Mucosa of rectum (tissue), 2 donors: ENCODE measurements around the gene IL1R2.

Source experiments
- H3K27ac ChIP-seq, 2 donors: one replicate each; pipeline ENCODE4 v1.7.0; 2013; ENCODE audit warnings: inconsistent platforms in 2 of 2, low read depth in 2 of 2, low read length in 2 of 2
- H3K27me3 ChIP-seq, 2 donors: one replicate each; pipeline ENCODE4 v1.7.0; 2013; ENCODE audit warnings: low read length in 2 of 2; ENCODE audit not compliant: control insufficient read depth in 2 of 2, insufficient read depth in 2 of 2
- H3K36me3 ChIP-seq, 2 donors: one replicate each; pipeline ENCODE4 v1.7.0; 2013; ENCODE audit warnings: low read length in 2 of 2; ENCODE audit not compliant: control insufficient read depth in 2 of 2, insufficient read depth in 2 of 2
- H3K4me1 ChIP-seq, 2 donors: one replicate each; pipeline ENCODE4 v1.7.0; 2013; ENCODE audit warnings: low read length in 2 of 2, mild to moderate bottlenecking in 1 of 2; ENCODE audit not compliant: control insufficient read depth in 2 of 2, insufficient read depth in 2 of 2
- H3K4me3 ChIP-seq, 2 donors: one replicate each; pipeline ENCODE4 v1.7.0; 2013; ENCODE audit warnings: low read length in 2 of 2
- H3K9ac ChIP-seq, 2 donors: one replicate each; pipeline ENCODE4 v1.7.0; 2013; ENCODE audit warnings: low read length in 2 of 2, low read depth in 1 of 2, mild to moderate bottlenecking in 1 of 2
- H3K9me3 ChIP-seq, 2 donors: one replicate each; pipeline ENCODE4 v1.7.0; 2013; ENCODE audit warnings: low read length in 2 of 2; ENCODE audit not compliant: control insufficient read depth in 2 of 2
- donor health status: healthy.
- donor health status: Normal muscosa, but diverticular disease.

The IL1R2 gene

DNA sequence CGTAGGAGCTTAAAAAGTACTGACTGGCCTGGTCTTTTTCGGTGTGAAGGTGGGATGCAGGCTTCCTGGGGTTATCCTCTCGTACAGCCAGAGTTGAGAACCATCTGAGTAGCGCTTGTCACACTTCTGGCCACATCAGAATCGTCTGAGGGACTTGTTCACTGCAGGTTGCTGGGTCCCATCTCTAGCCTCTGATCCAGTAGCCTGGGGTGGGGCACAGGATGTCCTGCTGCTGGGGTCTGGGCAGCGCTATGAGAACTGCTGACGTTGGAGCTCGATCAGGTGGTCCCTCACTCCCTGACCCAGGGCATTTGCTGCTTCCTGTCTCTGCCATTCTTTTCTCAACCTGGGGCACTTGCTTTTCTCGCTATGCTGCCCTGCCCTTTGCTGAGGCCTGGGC is 7.1 kb upstream of the IL1R2 start:
- Histone ChIP-seq H3K4me3 (no peak overlapping the region), H3K36me3 (no peaks in the 10 kb centered on the region), H3K4me1 (peaks cover 30 to 39% of the 10 kb centered on the region in 2 donors), H3K9ac (no peak overlapping the region), H3K27ac (peak overlapping the region; percentile 80 to 81), H3K27me3 (no peaks in the 10 kb centered on the region), H3K9me3 (no peaks in the 10 kb centered on the region)

GRCh38 chr2:101985101-101985792 is 6.5 kb upstream of the IL1R2 start:
- H3K9ac ChIP-seq, result peak overlapping the region in 1 of 2 donors; percentile 21
- no peaks in the 10 kb centered on the region for H3K9me3 ChIP-seq
- peak overlapping the region; percentile 80 to 81 for H3K27ac ChIP-seq
- H3K36me3 ChIP-seq, result no peaks in the 10 kb centered on the region
- H3K4me1 ChIP-seq, result peaks cover 32 to 39% of the 10 kb centered on the region in 2 donors
- no peaks in the 10 kb centered on the region for H3K27me3 ChIP-seq
- H3K4me3 ChIP-seq, result peak overlapping the region in 1 of 2 donors; percentile 19

DNA sequence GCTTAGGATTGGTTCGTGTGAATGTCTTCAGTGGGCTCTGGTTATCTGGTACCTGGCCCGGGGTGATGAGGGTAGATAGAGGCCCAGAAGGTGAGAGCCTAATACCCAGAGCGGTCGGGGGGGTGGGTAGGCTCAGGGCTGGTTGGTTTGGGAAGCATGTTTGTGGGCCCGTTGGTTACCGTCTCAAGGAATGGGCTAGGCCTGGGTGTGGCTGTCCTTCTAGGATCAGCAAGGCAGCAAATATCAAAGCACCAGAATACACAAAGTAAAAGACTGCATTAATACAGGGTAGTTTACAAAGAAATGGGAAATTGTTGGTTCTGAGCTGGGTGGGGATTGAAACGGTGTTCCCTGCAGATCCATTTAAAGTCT is 6.0 kb upstream of the IL1R2 start:
- no peaks in the 10 kb centered on the region for H3K36me3 ChIP-seq
- H3K27me3 ChIP-seq, result no peaks in the 10 kb centered on the region
- peaks cover 32 to 39% of the 10 kb centered on the region in 2 donors for H3K4me1 ChIP-seq
- peak overlapping the region; percentile 21 to 34 for H3K9ac ChIP-seq
- H3K9me3 ChIP-seq, result no peaks in the 10 kb centered on the region
- H3K27ac ChIP-seq, result peak overlapping the region; percentile 80 to 81
- H3K4me3 ChIP-seq, result peak overlapping the region; percentile 19 to 23

DNA sequence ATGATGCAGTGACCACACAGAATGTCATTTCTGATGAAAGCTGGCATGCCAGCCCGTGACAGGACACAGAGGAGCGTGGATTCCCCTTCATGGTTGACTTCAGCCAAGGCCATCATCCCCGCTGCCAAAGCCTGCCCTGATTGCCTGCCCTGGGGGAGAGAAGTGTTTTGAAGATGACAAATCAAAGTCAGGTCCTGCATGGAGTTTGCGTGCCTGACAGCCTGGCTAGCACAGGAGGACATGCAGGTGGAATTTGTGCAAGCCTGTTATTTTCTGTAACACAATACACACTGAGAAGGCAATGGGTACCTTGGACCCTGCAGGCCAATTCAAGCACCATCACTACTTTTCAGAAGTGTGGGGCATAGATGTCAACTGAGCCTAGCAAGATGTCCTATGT is 5.4 kb upstream of the IL1R2 start:
- H3K4me1 ChIP-seq, result peaks cover 32 to 39% of the 10 kb centered on the region in 2 donors
- no peaks in the 10 kb centered on the region for H3K9me3 ChIP-seq
- H3K27me3 ChIP-seq, result no peaks in the 10 kb centered on the region
- H3K4me3 ChIP-seq, result peak overlapping the region in 1 of 2 donors; percentile 23
- H3K27ac ChIP-seq, result peak overlapping the region; percentile 80 to 81
- H3K36me3 ChIP-seq, result no peaks in the 10 kb centered on the region
- H3K9ac ChIP-seq, result peak overlapping the region in 1 of 2 donors; percentile 34

DNA sequence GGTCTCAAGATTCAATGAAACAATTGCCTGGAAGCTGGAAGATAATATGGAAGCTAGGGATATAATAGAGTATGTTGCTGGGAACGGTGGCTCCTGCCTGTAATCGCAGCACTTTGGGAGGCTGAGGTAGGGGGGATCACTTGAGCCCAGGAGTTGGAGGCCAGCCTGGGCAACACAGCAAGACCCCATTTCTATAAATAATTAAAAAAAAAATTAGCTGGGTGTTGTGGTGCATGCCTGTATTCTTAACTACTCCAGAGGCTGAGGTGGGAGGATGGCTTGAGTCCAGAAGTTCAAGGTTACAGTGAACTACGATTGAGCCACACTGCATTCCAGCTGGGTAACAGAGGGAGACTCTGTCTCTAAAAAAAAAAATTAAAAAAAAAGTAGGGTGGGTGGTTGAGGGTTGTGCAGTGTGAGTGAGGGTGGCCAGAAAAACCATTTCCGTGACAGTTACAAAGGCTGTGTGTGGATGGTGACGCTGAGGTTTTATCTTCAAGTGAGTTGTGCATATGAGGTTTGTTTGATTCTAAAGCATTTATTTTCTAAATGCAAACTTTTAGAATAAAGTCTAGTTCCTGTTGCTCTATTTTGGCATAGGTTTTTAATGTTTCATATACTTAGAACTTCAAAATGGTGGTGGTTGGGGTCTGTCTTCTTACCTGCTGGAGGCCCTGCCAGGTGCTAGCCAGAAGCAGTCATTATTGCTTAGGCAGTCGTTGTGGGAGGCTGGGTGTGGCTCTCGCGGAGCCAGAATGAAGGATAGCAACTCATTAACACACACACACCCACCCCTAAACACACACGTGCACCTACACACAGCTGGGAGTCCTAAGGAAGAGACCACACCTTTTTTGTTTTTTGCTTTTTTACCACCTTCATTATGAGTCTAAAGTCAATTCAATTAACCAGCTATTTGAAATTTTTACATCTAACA is 4.7 kb upstream of the IL1R2 start:
- peak overlapping the region; percentile 80 to 81 for H3K27ac ChIP-seq
- H3K4me3 ChIP-seq, result peak overlapping the region in 1 of 2 donors; percentile 62
- H3K4me1 ChIP-seq, result peaks cover 32 to 40% of the 10 kb centered on the region in 2 donors
- no peaks in the 10 kb centered on the region for H3K27me3 ChIP-seq
- peak overlapping the region in 1 of 2 donors; percentile 54 for H3K9ac ChIP-seq
- H3K9me3 ChIP-seq, result no peaks in the 10 kb centered on the region
- no peaks in the 10 kb centered on the region for H3K36me3 ChIP-seq

DNA sequence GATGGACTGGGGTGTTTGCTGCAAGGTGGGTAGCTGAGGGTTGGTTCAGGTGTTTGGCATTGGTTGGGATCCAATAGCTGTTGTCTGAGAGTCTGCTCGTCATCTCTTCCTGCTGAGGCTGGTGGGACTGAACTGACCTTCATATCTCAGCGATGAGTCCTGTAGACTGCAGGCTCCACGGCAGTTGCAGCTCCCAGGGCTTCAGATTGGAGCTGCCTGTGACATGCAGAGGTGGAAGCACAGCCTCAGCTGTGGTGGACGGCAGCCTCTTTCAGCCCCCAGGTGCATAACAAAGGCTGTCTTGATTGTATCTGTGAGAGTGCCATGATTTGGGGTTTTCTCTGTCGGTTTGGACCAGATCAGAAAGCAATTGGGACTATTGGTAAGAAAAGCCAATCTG is 3.9 kb upstream of the IL1R2 start:
- Histone ChIP-seq H3K9me3 (no peaks in the 10 kb centered on the region), H3K9ac (peak overlapping the region; percentile 5 to 54), H3K27me3 (no peaks in the 10 kb centered on the region), H3K27ac (peak overlapping the region; percentile 80 to 81), H3K4me1 (peaks cover 32 to 44% of the 10 kb centered on the region in 2 donors), H3K4me3 (peak overlapping the region in 1 of 2 donors; percentile 62), H3K36me3 (no peaks in the 10 kb centered on the region)

- peak overlapping the region in 1 of 2 donors; percentile 5 for H3K9ac ChIP-seq
- no peaks in the 10 kb centered on the region for H3K9me3 ChIP-seq
- peak overlapping the region; percentile 80 to 81 for H3K27ac ChIP-seq
- peak overlapping the region in 1 of 2 donors; percentile 62 for H3K4me3 ChIP-seq
- no peaks in the 10 kb centered on the region for H3K27me3 ChIP-seq
- no peaks in the 10 kb centered on the region for H3K36me3 ChIP-seq
- H3K4me1 ChIP-seq, result peaks cover 32 to 44% of the 10 kb centered on the region in 2 donors
These were observed 3.2 kb upstream of the IL1R2 start for GRCh38 chr2:101988541-101988940.

DNA sequence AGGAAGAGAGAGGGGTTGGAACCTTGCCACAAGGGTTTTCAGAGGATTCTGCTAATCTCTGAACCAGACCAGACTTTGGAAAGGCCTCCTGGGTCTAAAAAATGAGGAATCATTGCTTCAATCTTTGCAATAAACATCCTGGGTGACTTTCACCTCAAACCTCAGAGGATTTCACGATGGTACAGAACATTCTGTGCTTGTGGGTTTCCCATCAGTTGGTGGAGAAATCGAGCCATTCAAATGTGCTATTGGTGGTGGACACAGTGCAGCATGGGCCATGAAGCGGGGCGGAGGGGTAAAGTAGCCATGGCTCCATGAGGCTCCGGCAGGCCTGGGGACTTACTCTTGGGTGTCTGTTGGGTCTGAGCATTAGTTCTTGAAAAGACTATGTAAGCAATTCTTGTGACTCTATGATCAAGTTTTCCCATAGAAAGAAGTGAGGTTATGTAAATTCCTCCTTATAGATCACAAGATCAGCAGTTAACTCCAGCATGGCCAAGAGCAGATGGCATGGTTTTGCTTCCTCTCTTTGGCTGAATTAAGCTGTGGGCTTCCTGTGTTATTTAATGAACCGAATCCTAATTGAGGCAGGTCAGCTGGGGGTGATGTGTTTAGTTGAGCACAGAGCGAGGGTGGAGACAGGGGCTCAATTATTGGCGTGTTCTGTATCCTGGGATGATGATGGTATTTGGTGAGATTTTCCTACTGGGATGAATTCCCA is 1.9 kb upstream of the IL1R2 start:
- H3K4me1 ChIP-seq, result peaks cover 30 to 45% of the 10 kb centered on the region in 2 donors

DNA sequence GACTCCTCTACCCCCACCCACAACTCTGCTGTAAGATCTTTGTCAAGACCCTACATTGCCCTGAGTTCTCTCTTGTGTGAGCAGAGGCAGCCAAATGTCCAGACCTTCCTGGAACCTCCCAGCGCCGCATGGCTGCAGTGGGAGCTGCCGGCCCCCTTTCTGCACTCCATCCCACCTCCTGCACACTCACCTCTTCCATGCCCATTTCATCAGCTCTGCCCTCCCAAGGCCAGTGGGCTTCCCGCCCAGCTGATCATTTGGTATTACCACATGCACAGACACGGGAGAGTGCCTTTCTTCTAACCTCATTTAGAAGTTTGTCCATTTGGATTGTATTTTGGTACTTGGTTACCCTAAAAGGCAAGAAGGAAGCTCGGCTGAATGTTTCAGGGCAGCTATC is 2.0 kb downstream of the IL1R2 start:
- Histone ChIP-seq H3K36me3 (no peaks in the 10 kb centered on the region), H3K9me3 (no peaks in the 10 kb centered on the region), H3K4me1 (peaks cover 9 to 18% of the 10 kb centered on the region in 2 donors), H3K9ac (peak overlapping the region in 1 of 2 donors; percentile 26), H3K4me3 (no peak overlapping the region), H3K27me3 (no peaks in the 10 kb centered on the region), H3K27ac (no peak overlapping the region)

More for the DNA sequence above, 1.9 kb upstream of the IL1R2 start:
- Histone ChIP-seq H3K36me3 (no peaks in the 10 kb centered on the region), H3K27ac (no peak overlapping the region), H3K4me3 (no peak overlapping the region), H3K9ac (no peak overlapping the region), H3K27me3 (no peaks in the 10 kb centered on the region), H3K9me3 (no peaks in the 10 kb centered on the region)
